NCI-H1092 (cell line): Measurements from ENCODE around the gene MFAP1.

Experiments
- DNase-seq: peaks from one replicate; lab custom pipeline; 2025; lab: John Stamatoyannopoulos, UW

MFAP1 gene

DNA sequence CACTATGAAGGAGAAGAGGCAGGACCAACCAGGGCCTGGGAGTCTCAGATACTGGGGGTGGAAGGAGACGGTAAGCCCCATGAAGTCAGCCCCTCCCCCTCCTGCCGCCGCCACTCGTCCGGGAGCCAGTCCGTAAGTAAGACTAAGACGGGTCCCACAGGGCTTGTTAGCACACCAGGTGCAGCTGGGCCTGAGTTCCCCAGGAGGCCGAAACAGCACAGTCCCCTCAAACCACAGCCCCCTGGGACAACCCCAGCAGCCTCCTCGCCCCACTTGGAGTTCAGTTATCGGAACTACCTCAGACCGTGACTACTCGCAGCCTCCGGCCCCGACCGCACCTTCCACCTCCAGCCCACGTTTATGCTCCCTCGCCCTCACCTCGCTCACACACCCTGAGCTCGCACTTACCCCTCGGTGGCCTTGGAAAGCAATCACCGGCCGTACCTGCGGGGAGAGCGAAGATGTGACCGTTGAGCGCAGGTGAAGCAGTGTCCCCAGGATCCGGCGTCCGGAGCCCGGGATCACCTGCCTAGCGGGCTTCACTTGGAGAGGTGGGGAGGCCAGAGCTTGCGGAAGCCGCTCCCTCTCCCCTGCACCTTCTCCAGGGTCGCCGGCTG, 48.3 kb downstream of the MFAP1 start:
- DNase-seq, result no peak

- DNase-seq, result peak; percentile 20
These were observed 49.0 kb downstream of the MFAP1 start for GRCh38 chr15:43775411-43775965.

DNA sequence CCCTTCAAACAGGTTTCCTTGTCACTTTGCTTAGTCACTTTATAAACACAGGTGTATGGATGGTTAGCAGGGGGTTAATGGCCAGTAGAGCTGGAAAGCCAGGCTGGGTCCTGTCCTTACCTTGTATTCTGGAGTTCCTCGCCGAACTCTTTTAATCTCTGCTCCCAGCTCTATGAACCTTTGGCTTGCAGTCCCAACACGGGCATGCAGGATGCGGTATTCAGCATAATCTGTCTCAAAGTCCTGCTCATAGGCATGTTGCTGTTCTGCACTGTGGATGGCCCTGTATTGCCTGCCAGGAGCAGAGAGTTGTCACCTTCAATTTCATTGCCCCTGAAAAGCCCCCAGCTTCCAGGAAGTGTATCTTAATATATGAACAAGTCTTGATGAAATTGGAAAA, 50.4 kb downstream of the MFAP1 start:
- DNase-seq, result no peak

DNA sequence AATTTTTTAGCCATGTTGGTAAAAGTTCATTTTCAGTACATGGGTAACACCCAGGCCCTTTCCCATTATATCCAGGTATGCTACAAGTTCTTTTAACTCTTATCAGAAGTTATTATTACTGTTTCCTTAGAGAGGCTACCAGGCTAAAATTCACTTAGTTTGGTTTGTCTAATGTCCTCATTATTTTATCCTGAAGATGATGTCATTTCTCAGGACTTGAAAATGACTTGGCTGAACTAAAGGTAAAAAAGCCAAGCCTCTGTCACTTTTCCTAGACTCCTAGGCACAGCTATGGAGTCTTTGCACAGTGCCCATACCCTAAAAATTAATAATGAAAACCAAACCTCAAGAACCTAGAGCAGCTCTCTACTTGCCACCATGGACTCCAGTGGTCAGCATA, 51.9 kb downstream of the MFAP1 start:
- DNase-seq, result no peak

DNA sequence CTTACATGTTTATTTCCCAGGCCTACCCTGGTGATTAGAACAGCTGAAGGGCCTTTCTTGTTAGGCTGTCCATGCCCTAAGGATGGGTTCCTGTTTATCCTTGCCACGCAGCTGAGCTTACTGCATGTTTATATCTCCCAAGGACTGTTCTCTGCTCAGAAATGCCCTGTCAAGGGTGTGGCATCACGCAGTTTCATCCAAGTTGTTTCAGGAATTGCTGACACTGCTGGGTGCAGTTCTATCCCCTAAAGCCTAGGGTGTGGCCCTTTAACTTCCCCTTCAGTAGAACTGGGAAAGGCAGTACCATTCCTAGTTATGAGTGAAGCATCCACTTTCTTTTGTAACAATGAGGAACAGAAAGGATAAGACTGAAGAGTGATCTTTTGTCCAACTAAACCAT, 52.7 kb downstream of the MFAP1 start:
- DNase-seq, result no peak

DNA sequence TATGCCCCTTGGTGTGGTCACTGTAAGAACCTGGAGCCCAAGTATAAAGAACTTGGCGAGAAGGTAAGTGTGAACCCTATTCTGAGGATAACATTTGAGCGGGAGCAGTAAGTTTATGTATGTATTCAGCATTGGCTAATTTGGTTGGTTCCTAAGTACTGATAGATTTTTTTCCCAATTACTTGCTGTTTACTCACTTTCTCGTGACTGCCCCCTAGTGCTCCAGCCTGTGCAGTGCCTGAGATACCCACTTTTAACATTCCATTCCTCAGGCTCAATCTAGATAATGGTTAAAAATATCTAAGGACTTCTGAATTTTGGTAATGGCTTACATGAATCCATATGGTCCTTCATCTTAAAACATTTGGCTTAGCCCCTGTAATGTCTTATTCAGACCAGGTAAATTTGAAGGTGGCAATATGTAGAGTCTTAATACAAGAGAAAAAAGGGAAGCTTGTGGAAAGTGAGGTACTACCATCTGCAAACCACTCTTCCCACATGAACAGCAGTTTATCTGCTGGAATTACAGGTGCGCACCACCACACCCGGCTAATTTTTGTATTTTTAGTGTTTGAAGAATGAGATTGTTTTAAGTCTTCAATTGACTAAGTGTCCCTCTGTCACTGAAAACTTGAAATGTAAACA, 54.8 kb downstream of the MFAP1 start:
- DNase-seq, result no peak

DNA sequence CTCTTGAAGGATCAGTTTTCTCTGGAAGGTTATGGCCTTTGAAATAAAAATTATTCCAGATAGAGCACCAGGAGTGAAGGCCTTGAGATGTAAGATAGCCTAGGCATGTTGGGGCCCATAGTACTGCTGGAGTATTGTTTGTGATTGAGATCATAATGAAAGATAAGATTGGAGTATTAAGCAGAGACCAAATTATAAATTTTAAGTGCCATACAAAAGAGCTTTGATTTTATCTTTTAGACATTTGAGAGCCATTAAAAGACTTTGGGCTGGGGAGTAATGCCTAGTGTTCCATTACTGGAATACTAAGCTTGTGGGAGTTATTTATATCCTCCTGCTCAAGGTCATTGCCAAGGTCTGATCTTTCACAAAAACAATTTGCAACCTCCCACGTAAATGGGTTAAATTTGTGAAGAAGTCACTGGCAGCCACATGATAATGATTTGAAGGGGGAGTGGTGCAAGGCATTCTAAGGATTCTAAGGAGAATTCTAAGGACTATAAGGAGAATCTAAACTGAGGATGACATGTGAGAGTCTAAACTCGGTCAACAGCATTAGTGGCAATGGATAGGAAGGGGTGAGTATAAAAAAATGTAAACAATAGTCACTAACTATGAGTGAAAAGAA, 60.6 kb downstream of the MFAP1 start:
- DNase-seq, result no peak

DNA sequence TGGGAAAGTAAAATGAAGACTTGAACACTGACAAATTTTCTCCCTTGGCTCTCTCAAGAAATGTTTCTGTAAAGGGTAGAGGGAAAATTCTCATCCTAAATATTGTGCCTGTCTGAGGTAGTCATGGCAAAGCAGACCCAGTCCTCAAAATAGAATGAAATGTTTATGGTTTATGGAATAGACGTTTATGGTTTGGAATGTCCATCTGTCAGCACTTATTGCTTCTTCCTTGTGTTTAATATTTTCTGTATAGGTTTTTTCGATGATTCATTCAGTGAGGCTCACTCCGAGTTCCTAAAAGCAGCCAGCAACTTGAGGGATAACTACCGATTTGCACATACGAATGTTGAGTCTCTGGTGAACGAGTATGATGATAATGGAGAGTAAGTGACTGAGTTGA, 61.7 kb downstream of the MFAP1 start:
- no peak for DNase-seq
